GM12878 (cell line): ENCODE results near the gene FCHSD2. TPM values are rescaled to one million over a fixed set of nuclear protein-coding genes. Genes with fewer than 3 reads are reported as not detected.

ENCODE experiments used
- ATAC-seq: fragments of 200-7000 bp; cut with Tn5 transposase; 3 replicates; pipeline ENCODE4 v1.9.1; 2020; ENCODE audit warnings: mild to moderate bottlenecking, moderate library complexity
- BruUV-seq: library from RNA; stranded (reverse); fragments of 400-500 nt; replicated peaks from 2 replicates; lab custom pipeline; 2021; lab: Mats Ljungman, UMichigan
- CTCF ChIA-PET: fragments of 300-600 bp; sonication (Branson Sonifier 250); formaldehyde crosslinking; extraction: SDS; loops from one replicate; lab custom pipeline; 2021; ENCODE audit warnings: inconsistent platforms; lab: Yijun Ruan, JAX
- POLR2A ChIA-PET: fragments of 350-600 bp; formaldehyde crosslinking; extraction: SDS; loops from one replicate; lab custom pipeline; 2021; ENCODE audit warnings: inconsistent platforms; lab: Charles Lee
- RAD21 ChIA-PET: fragments of 300-600 bp; sonication (Branson Sonifier 250); formaldehyde crosslinking; loops from one replicate; lab custom pipeline; 2023; ENCODE audit warnings: antibody characterized with exemption; ENCODE audit not compliant: unreplicated experiment; lab: Charles Lee
- SMC1A ChIA-PET: fragments of 300-600 bp; sonication (Branson Sonifier 250); formaldehyde crosslinking; loops from one replicate; lab custom pipeline; 2023; ENCODE audit not compliant: unreplicated experiment, uncharacterized antibody; lab: Charles Lee
- DNase-seq: peaks from one replicate; pipeline ENCODE4 v3.0.0-alpha.2; 2011; ENCODE audit warnings: low read depth, low spot score
- FAIRE-seq: peaks from 3 replicates; lab custom pipeline; 2011; peaks lifted over from hg19 to GRCh38; lab: Jason Lieb, UNC
- H2AFZ ChIP-seq: 2 replicates; pipeline ENCODE4 v1.6.0; 2011; ENCODE audit warnings: low read depth, low read length, control low read depth; ENCODE audit not compliant: control insufficient read depth
- H3K27ac ChIP-seq: 2 replicates; pipeline ENCODE4 v1.5.1; 2011; ENCODE audit warnings: control low read depth; ENCODE audit not compliant: control insufficient read depth, insufficient read depth
- H3K27me3 ChIP-seq, 2 experiments: replicated peaks in 1 of 2; 2 replicates each; pipeline versions ENCODE4 v1.6.0 to v1.6.1; 2011; ENCODE audit warnings: low read length in 1 of 2; ENCODE audit not compliant: control insufficient read depth in 2 of 2, insufficient read depth in 2 of 2
- H3K36me3 ChIP-seq, 2 experiments: 2 replicates each; pipeline ENCODE4 v1.5.1; 2011; ENCODE audit warnings: low read length in 1 of 2; ENCODE audit not compliant: control insufficient read depth in 2 of 2, insufficient read depth in 2 of 2
- H3K4me1 ChIP-seq: 2 replicates; pipeline ENCODE4 v1.6.1; 2011; ENCODE audit warnings: mild to moderate bottlenecking, low read length, moderate library complexity, mixed read lengths; ENCODE audit not compliant: control insufficient read depth, insufficient read depth
- H3K4me2 ChIP-seq: 2 replicates; pipeline ENCODE4 v1.6.0; 2011; ENCODE audit warnings: control low read depth; ENCODE audit not compliant: control insufficient read depth, insufficient read depth
- H3K4me3 ChIP-seq: fragments of 200-600 bp; sonication (generic); 2 replicates; pipeline ENCODE4 v1.5.1; 2016
- H3K79me2 ChIP-seq: 2 replicates; pipeline ENCODE4 v1.6.0; 2011; ENCODE audit warnings: low read length; ENCODE audit not compliant: control insufficient read depth, insufficient read depth
- H3K9ac ChIP-seq: 2 replicates; pipeline ENCODE4 v1.8.0; 2011; ENCODE audit warnings: low read length, control low read depth, mixed read lengths; ENCODE audit not compliant: control insufficient read depth, insufficient read depth
- H3K9me3 ChIP-seq: replicated peaks from 3 replicates; pipeline ENCODE4 v1.5.1; 2011; ENCODE audit warnings: mild to moderate bottlenecking, low read length; ENCODE audit not compliant: control insufficient read depth, insufficient read depth
- H4K20me1 ChIP-seq: 2 replicates; pipeline ENCODE4 v1.6.0; 2011; ENCODE audit not compliant: control insufficient read depth, insufficient read depth
- BRCA1 ChIP-seq: IDR thresholded peaks from 2 replicates; pipeline ENCODE4 v1.6.1; 2011; ENCODE audit warnings: low read depth, low read length, improper control_type of control experiment
- HSF1 ChIP-seq: fragments of 150-350 bp; IDR thresholded peaks from 2 replicates; pipeline ENCODE4 v1.6.1; 2014; ENCODE audit warnings: mild to moderate bottlenecking, low read depth, low read length
- MEF2B ChIP-seq: fragments of 450-650 bp; IDR thresholded peaks from 2 replicates; pipeline ENCODE4 v1.6.1; 2018; ENCODE audit warnings: mild to moderate bottlenecking, moderate library complexity; ENCODE audit not compliant: partially characterized antibody, poor library complexity, severe bottlenecking
- MYC ChIP-seq: IDR thresholded peaks from 2 replicates; pipeline ENCODE4 v1.6.1; 2011; ENCODE audit warnings: mild to moderate bottlenecking, low read length, moderate library complexity, inconsistent platforms; ENCODE audit not compliant: insufficient read depth, insufficient replicate concordance, insufficient read length, severe bottlenecking
- NRF1 ChIP-seq: conservative IDR thresholded peaks from 2 replicates; pipeline ENCODE4 v1.6.1; 2011; ENCODE audit warnings: mild to moderate bottlenecking, low read depth, low read length, improper control_type of control experiment
- ZNF592 ChIP-seq: fragments of 450-650 bp; IDR thresholded peaks from 2 replicates; pipeline ENCODE4 v1.6.1; 2017; ENCODE audit warnings: mild to moderate bottlenecking, moderate library complexity
- WGBS: methylation state at CpG from one replicate; pipeline ENCODE4 v1.1.6; 2016; ENCODE audit warnings: low lambda C conversion rate; ENCODE audit not compliant: insufficient replicate concordance, insufficient coverage; ENCODE audit errors: missing lambda C conversion rate; 5-methylcytosine and 5-hydroxymethylcytosine counted together
- in situ Hi-C: fragments of 300-500 bp; cut with MboI; formaldehyde crosslinking; loops from 9 replicates; pipeline ENCODE4 v1.14.3; 2018; ENCODE audit warnings: mixed read lengths
- intact Hi-C: fragments of 100-400 bp; cut with micrococcal nuclease; formaldehyde crosslinking; loops from one replicate; pipeline ENCODE4 v1.14.2; 2022; ENCODE audit not compliant: unreplicated experiment
- polyA plus RNA-seq, 11 experiments: library from polyadenylated mRNA; depleted of rRNA in 4 of 11; unstranded in 6 of 11; stranded (reverse) in 5 of 11; fragments of >200 nt; fragmentation: Nextera tagmentation in 4 of 11; fragmentation: Illumina TruSeq in 1 of 11; extraction: Ambion mirVana in 4 of 11; extraction: Trizol in 1 of 11; gene quantifications; 1 replicate in 1 of 11; 2 replicates in 10 of 11; pipeline versions ENCODE4 v1.2.1 to v1.2.3, GENCODE V29; 2011 to 2016; ENCODE audit warnings: inconsistent platforms in 2 of 11, missing spikeins in 2 of 11, low read depth in 1 of 11
- total RNA-seq, 4 experiments: library from RNA; depleted of rRNA in 3 of 4; stranded (reverse); fragments of >200 nt in 3 of 4; fragmentation: Illumina TruSeq in 1 of 4; extraction: Trizol in 1 of 4; gene quantifications; 2 replicates each; pipeline versions ENCODE4 v1.2.1 to v1.2.3, GENCODE V29; 2013 to 2021

Gene FCHSD2
- total and polyA plus RNA-seq, 10 of the 15 experiments (the other 5 are each of a cell fraction or from before 2014, with no cell fraction given) = 13.2 to 89.8 (median 47.8) TPM

DNA sequence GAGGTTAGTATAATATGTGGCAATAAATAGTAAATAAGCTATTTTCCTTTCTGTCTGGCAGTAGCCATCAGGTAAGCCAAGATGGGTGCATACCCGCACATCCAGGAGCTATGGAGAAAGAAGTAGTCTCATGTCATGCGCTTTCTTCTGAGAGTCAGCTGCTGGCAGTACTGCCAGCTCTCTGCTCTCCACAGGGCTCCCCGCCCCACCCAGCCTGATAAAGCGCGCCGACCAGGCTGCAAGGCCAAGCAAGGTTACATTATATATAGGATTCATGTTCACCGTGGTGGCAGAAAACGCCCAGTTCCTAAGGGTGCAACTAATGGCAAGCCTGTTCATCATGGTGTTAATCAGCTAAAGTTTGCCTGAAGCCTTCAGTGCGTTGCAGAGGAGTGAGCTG, 201.7 kb downstream of the FCHSD2 start:
- Histone ChIP-seq H3K9me3 (no peaks in the 10 kb centered on the region; the same call in 2 of the 3 replicates), H3K4me1 (no peaks in the 10 kb centered on the region), H3K4me3 (no peak overlapping the region), H3K79me2 (no peaks in the 10 kb centered on the region), H3K27ac (no peak overlapping the region), H2AFZ (no peak overlapping the region), H4K20me1 (no peaks in the 10 kb centered on the region; the same call in 1 of the 2 replicates), H3K4me2 (no peak overlapping the region), H3K36me3 (peaks cover 4 to 24% of the 10 kb centered on the region in 2 experiments), H3K27me3 (no peaks in the 10 kb centered on the region), H3K9ac (no peak overlapping the region)
- ChIA-PET SMC1A (interaction anchor here (0.9 to 1.3 kb wide), 6 partner anchors 10 to 196 kb away, joined by 3 to 4 read pairs (median 4); no protein-coding TSS in a partner anchor), CTCF (interaction anchor here (1.1 to 2.9 kb wide), 4 partner anchors 15 to 237 kb away, joined by 3 to 15 read pairs (median 4); no protein-coding TSS in a partner anchor), RAD21 (interaction anchor here (0.7 to 1.7 kb wide), 3 partner anchors 236 to 240 kb away, joined by 3 to 5 read pairs (median 3); no protein-coding TSS in a partner anchor), POLR2A (no interaction called here)
- FAIRE-seq (no peak), ATAC-seq (no peak), DNase-seq (no peak)
- WGBS = 99% methylated on average over 9 of the region's 9 CpGs
- no peak for TF ChIP-seq NRF1
- no peak for TF ChIP-seq ZNF592
- no peak for TF ChIP-seq MYC
- no peak for TF ChIP-seq HSF1
- no peak for TF ChIP-seq MEF2B
- TF ChIP-seq BRCA1 = no peak
- no TSS peak for BruUV-seq
- intact Hi-C loops = no loop called here
- in situ Hi-C loops = no loop called here
